ENCODE measurements around the gene ZBTB3. TPM values are rescaled to one million over a fixed set of nuclear protein-coding genes. Genes with fewer than 3 reads are reported as not detected.

Gene ZBTB3
- total RNA-seq, 1 experiment from 2014 or later = 82.3 TPM

- TF ChIP-seq NR2C2 (CRISPR knock-in tag; IDR thresholded peaks at IDR 0.05) (no peak), ARID4B (CRISPR knock-in tag; IDR thresholded peaks at IDR 0.05; ENCODE audit: borderline replicate concordance) (peak; percentile 94), NR1H2 (CRISPR knock-in tag; IDR thresholded peaks at IDR 0.05) (no peak), JUN (CRISPR knock-in tag; IDR thresholded peaks at IDR 0.05) (0 out of 2 replicates have a peak, but pooled peaks have one; percentile 18), ZNF396 (CRISPR knock-in tag; IDR thresholded peaks at IDR 0.05; ENCODE audit: borderline replicate concordance) (no peak), ETV6 (CRISPR knock-in tag; IDR thresholded peaks at IDR 0.05) (peak; percentile 97), NFYB (CRISPR knock-in tag; conservative IDR thresholded peaks at IDR 0.05; ENCODE audit: low read depth) (0 out of 2 replicates have a peak, but pooled peaks have one; percentile 15), MLX (CRISPR knock-in tag; IDR thresholded peaks at IDR 0.05) (peak; percentile 89; the same call in 1 of the 2 replicates), STAT6 (CRISPR knock-in tag; conservative IDR thresholded peaks at IDR 0.05; ENCODE audit: low read depth) (0 out of 2 replicates have a peak, but pooled peaks have one; percentile 67), AR (CRISPR knock-in tag; IDR thresholded peaks at IDR 0.05) (no peak), USF1 (CRISPR knock-in tag; IDR thresholded peaks at IDR 0.05) (peak; percentile 61; the same call in 1 of the 2 replicates), FOXP1 (CRISPR knock-in tag; IDR thresholded peaks at IDR 0.05; ENCODE audit: borderline replicate concordance) (peak; percentile 94), EMX1 (CRISPR knock-in tag; IDR thresholded peaks at IDR 0.05) (no peak; the same call in 1 of the 2 replicates), ZNF671 (CRISPR knock-in tag; IDR thresholded peaks at IDR 0.05) (peak; percentile 74; the same call in 1 of the 2 replicates), IRF2 (CRISPR knock-in tag; IDR thresholded peaks at IDR 0.05; ENCODE audit: borderline replicate concordance, low read depth) (peak; percentile 80; the same call in 1 of the 2 replicates), E2F1 (CRISPR knock-in tag; IDR thresholded peaks at IDR 0.05) (peak; percentile 89; the same call in 1 of the 2 replicates), CREM (CRISPR knock-in tag; IDR thresholded peaks at IDR 0.05) (peak; percentile 97)
Measured at GRCh38 chr11:62787005-62787759, 33.2 kb upstream of the ZBTB3 start, which contains the start of gene TMEM179B (continued).

Measured in WTC11 (cell line).